ENCODE measurements around the gene PRAMEF12. TPM values are rescaled to one million over a fixed set of nuclear protein-coding genes. Genes with fewer than 3 reads are reported as not detected.

PRAMEF12 gene
- total RNA-seq, 4 donors from 2014 or later: not detected

DNA sequence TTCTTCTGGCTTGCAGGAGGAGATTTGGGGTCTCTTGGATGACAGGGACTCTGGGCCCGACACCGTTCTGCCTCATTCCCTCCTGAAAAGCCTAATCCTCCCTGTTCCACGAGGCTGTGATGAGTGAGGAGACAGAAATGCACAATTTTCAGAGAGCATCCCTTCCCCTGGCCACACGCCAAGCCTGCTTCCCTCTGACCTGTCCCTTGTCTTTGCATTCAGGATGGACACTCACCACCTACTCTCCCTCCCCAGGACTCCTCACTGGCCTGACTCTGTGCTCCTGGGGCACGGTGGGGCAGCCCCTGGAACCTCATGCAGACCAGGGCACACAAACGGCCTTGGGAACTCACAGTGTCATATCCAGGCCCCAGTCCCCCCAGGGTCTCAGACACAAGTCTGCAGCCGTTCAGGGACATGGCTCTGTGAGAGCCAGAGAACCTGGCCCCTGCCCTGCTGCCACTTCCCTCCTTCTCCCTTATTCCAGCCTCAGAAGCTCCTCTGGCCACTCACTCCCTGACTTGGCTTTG lies 3.5 kb upstream of the PRAMEF12 start:
- in situ Hi-C loops (cut with MboI; ENCODE audit: low pct_ligation_motif_present in 1 of 4, low pct_unique_long_range_greater_than_20kb in 1 of 4, low sequenced_read_pairs in 3 of 4): no loop called here
- intact Hi-C loops (cut with DNase I; ENCODE audit: low total_unique reads): no loop called here
- WGBS, 2 donors (ENCODE audit: low coverage in 1 of 2): 35 to 60% methylated on average over 2 to 7 of the region's 7 CpGs
- H3K4me3 ChIP-seq: no peak overlapping the region
- H3K9me3 ChIP-seq: no peaks in the 10 kb centered on the region
- H3K4me1 ChIP-seq: no peaks in the 10 kb centered on the region
- peaks cover 13% of the 10 kb centered on the region for H3K27me3 ChIP-seq
- H3K27ac ChIP-seq: no peak overlapping the region
- no peaks in the 10 kb centered on the region for H3K36me3 ChIP-seq
- no peak for DNase-seq
- no peak for TF ChIP-seq POLR2A (IDR thresholded peaks at IDR 0.05)
- no peak for TF ChIP-seq POLR2AphosphoS5 (IDR thresholded peaks at IDR 0.05)
- no peak for TF ChIP-seq EP300 (IDR thresholded peaks at IDR 0.05; ENCODE audit: low read depth)

DNA sequence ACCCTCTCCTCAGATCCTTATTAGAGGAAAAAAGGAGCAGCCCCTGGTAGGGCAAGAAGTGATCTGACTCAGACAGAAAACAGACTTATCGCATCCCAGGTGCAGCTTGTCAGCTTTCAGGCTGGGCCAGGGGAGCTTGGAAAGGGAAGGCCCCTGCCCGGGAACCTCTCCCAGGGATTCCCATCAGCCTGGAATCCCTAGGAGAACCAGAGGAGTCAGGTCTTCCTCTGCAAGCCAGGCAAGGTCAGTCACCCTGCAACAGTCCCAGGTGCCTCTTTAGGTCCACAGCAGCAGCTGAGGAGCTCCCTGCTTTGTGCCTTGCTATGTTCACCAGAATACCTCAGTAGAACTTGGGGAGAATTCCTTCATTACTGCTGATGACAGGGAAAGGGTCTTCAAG lies 2.9 kb upstream of the PRAMEF12 start:
- intact Hi-C loops (cut with DNase I; ENCODE audit: low total_unique reads) (no loop called here), in situ Hi-C loops (cut with MboI; ENCODE audit: low pct_ligation_motif_present in 1 of 4, low pct_unique_long_range_greater_than_20kb in 1 of 4, low sequenced_read_pairs in 3 of 4) (no loop called here)
- DNase-seq: no peak
- H3K36me3 ChIP-seq: no peaks in the 10 kb centered on the region
- H3K4me3 ChIP-seq: no peak overlapping the region
- TF ChIP-seq POLR2AphosphoS5 (IDR thresholded peaks at IDR 0.05): no peak
- no peak for TF ChIP-seq EP300 (IDR thresholded peaks at IDR 0.05; ENCODE audit: low read depth)
- no peak for TF ChIP-seq POLR2A (IDR thresholded peaks at IDR 0.05)
- TF ChIP-seq, protein P1, sequence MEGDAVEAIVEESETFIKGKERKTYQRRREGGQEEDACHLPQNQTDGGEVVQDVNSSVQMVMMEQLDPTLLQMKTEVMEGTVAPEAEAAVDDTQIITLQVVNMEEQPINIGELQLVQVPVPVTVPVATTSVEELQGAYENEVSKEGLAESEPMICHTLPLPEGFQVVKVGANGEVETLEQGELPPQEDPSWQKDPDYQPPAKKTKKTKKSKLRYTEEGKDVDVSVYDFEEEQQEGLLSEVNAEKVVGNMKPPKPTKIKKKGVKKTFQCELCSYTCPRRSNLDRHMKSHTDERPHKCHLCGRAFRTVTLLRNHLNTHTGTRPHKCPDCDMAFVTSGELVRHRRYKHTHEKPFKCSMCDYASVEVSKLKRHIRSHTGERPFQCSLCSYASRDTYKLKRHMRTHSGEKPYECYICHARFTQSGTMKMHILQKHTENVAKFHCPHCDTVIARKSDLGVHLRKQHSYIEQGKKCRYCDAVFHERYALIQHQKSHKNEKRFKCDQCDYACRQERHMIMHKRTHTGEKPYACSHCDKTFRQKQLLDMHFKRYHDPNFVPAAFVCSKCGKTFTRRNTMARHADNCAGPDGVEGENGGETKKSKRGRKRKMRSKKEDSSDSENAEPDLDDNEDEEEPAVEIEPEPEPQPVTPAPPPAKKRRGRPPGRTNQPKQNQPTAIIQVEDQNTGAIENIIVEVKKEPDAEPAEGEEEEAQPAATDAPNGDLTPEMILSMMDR (IDR thresholded peaks at IDR 0.05): no peak
- peaks cover 13% of the 10 kb centered on the region for H3K27me3 ChIP-seq
- no peaks in the 10 kb centered on the region for H3K4me1 ChIP-seq
- WGBS, 2 donors (ENCODE audit: low coverage in 1 of 2): 67% methylated on average over 2 of the region's 2 CpGs; no CpG with 5 or more reads in 1 of the 2 donors
- no peak overlapping the region for H3K27ac ChIP-seq
- H3K9me3 ChIP-seq: no peaks in the 10 kb centered on the region

DNA sequence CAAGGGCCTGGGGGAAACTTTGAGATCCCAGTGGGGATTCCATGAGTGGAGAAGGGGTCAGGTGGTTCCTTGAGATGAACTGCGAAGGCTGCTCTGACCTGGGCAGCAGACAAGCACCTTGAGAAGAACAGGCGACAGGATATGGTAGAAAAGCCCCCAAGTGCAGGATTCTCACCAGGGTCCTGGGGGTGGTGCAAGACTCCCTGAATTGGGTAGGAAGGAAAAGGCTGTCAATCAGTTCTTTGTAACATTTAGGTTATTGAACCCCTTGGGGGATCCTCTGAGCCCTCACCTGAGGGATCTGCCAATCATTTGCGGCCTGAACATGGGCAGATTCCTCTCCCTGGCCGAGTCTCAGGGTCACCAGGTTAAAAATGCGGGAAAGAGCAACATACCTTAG lies 2.4 kb upstream of the PRAMEF12 start:
- intact Hi-C loops (cut with DNase I; ENCODE audit: low total_unique reads) (no loop called here), in situ Hi-C loops (cut with MboI; ENCODE audit: low pct_ligation_motif_present in 1 of 4, low pct_unique_long_range_greater_than_20kb in 1 of 4, low sequenced_read_pairs in 3 of 4) (no loop called here)
- Histone ChIP-seq H3K4me1 (no peaks in the 10 kb centered on the region), H3K9me3 (no peaks in the 10 kb centered on the region), H3K27me3 (peaks cover 13% of the 10 kb centered on the region), H3K27ac (no peak overlapping the region), H3K36me3 (no peaks in the 10 kb centered on the region), H3K4me3 (no peak overlapping the region)
- TF ChIP-seq POLR2AphosphoS5 (IDR thresholded peaks at IDR 0.05) (no peak), EP300 (IDR thresholded peaks at IDR 0.05; ENCODE audit: low read depth) (no peak), POLR2A (IDR thresholded peaks at IDR 0.05) (no peak)
- TF ChIP-seq, protein P1 (IDR thresholded peaks at IDR 0.05): no peak
- 86 to 92% methylated on average over 2 to 5 of the region's 5 CpGs for WGBS, 2 donors (ENCODE audit: low coverage in 1 of 2)
- no peak for DNase-seq

DNA sequence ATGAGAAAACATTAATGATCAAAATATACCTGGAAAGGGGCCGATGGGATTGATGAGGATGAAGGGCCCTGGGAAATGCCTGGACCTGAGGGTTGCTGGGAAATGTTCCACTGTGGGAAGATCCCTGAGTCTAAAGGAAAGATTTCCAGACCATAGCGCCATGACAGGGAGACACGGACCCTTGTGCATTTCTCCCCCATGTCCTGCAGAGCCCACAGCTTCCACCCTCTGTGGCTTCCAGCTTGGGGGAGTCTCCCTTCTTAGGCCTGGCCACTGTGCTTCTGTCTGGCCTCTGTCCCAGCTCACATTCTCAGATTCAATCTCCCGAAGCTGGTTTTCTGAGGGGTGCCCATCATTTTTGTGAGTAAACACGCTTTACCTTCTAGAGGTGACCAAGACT lies 1.0 kb upstream of the PRAMEF12 start:
- Histone ChIP-seq H3K27me3 (peaks cover 13% of the 10 kb centered on the region), H3K4me3 (no peak overlapping the region), H3K27ac (no peak overlapping the region), H3K9me3 (no peaks in the 10 kb centered on the region), H3K4me1 (no peaks in the 10 kb centered on the region), H3K36me3 (no peaks in the 10 kb centered on the region)
- in situ Hi-C loops (cut with MboI; ENCODE audit: low pct_ligation_motif_present in 1 of 4, low pct_unique_long_range_greater_than_20kb in 1 of 4, low sequenced_read_pairs in 3 of 4) (no loop called here), intact Hi-C loops (cut with DNase I; ENCODE audit: low total_unique reads) (no loop called here)
- TF ChIP-seq EP300 (IDR thresholded peaks at IDR 0.05; ENCODE audit: low read depth) (no peak), POLR2AphosphoS5 (IDR thresholded peaks at IDR 0.05) (no peak), POLR2A (IDR thresholded peaks at IDR 0.05) (no peak)
- TF ChIP-seq, protein P1 (IDR thresholded peaks at IDR 0.05): no peak
- DNase-seq: no peak
- 80 to 88% methylated on average over 1 to 5 of the region's 5 CpGs for WGBS, 2 donors (ENCODE audit: low coverage in 1 of 2)

Measured in transverse colon (tissue), 4 donors.